GM12872 (cell line): ENCODE measurements around the gene HAGH.

Experiments used
- TF ChIP-seq, protein P1 (sequence below): IDR thresholded peaks from 3 replicates; pipeline ENCODE4 v1.5.1; 2011; ENCODE audit warnings: low read depth, mild to moderate bottlenecking, low read length, moderate library complexity; ENCODE audit not compliant: insufficient read depth

The HAGH gene

GRCh38 chr16:1800701-1801100, 25.9 kb downstream of the HAGH start:
- TF ChIP-seq, protein P1, sequence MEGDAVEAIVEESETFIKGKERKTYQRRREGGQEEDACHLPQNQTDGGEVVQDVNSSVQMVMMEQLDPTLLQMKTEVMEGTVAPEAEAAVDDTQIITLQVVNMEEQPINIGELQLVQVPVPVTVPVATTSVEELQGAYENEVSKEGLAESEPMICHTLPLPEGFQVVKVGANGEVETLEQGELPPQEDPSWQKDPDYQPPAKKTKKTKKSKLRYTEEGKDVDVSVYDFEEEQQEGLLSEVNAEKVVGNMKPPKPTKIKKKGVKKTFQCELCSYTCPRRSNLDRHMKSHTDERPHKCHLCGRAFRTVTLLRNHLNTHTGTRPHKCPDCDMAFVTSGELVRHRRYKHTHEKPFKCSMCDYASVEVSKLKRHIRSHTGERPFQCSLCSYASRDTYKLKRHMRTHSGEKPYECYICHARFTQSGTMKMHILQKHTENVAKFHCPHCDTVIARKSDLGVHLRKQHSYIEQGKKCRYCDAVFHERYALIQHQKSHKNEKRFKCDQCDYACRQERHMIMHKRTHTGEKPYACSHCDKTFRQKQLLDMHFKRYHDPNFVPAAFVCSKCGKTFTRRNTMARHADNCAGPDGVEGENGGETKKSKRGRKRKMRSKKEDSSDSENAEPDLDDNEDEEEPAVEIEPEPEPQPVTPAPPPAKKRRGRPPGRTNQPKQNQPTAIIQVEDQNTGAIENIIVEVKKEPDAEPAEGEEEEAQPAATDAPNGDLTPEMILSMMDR: no peak

DNA sequence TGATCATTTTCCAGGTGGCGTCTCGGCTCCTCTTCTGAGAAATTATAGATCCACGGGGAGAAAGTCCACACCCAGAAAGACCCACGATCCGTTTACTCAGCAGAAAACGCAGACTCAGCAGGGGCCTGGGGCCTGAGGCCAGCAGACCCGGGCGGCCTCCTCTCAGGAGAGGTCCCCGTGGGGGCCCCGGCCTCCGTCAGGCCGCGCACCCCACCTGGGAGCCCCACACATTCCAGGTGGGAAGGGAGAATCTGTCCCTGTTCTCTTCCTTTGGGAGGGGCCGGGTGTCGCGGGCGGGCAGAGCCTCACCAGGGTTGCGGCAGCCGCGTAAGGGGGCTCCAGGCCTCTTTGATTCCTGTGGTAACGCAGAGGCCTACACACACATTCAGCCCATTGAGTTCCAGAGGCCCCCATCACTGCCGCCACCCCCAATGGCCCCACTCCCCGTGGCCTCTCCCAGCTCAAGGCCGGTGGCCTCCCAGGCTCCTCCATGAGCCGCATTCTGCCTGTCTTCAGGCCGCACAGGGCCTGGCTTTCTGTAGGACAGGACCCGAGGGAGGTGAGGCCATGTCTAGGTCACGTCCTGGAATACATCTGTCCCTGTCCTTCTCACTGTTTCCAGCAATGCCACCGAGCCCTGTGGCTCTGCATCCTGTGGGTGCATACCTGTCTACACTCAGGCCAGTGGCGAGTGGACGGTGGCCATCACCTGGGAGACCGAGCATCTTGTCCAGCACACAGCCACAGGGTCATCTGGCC, 31.5 kb downstream of the HAGH start:
- TF ChIP-seq, protein P1: no peak

DNA sequence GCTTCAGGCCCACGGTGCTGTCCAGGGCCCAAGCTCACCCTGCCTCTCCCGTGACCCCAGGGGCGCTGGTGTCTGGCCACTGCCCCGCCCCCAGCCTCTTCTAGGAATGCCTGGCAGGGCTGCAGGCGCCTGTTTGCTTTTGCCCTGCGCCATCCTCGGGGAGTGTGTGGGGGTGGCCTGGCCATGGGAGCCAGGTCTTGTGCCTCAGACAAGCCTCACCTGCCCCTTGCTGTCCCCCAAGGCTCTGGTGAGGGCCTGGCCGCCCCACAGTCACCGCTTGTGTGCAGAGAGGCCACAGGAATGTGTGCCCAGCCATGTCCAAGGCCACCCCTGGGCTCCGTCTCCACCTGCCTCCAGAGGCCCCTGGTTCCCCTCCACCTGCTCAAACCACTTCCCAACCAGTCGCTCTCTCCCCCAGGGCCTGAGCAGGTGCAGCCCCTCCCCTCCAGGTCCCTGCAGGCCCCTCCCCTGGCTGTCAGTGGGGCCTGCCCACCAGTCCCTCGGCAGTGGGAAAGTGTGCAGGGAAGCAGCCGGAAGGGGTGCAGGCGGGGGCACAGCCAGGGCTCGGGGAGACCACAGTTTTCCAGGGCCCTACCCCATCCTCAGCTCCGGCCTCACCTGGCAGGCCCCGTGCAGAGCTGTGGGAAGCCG, 32.3 kb downstream of the HAGH start:
- TF ChIP-seq, protein P1: no peak

DNA sequence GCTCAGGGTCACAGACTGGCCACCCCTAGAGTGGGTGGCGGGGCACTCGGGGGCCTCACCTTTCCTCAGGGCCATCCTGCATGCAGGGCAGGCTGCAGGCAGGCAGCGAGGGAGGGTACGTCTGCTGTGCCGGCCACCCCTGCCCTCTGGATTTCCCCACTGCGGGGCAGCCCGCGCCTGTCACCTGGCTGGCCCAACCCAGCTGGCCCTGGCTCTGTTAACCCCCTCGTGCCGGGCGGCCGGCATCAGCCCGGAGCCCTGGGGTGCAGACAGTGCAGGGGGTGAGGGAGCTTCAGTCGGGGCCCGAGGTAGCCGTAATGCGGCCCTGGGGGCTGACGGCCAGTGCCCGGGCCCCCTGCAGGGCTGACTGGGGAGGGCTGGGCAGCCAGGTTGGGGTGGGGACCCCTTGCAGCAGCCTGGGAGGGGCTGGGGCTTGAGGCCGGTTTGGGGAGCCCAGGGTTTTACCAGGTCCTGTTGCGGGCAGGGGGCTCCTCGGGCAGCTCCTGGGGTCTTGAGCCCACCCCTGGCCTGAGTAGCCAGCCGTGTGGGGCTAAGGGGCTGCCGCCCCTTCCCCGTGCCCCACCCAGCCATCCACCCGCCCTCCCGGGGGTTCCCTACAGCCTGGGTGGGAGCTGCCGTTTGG, 32.9 kb downstream of the HAGH start, which contains the start of gene IGFALS:
TSS of gene IGFALS (minus strand) at position 128 of the 643 bp plus-strand sequence. CDS start at position 75, 53 bp downstream.
- TF ChIP-seq, protein P1: no peak

DNA sequence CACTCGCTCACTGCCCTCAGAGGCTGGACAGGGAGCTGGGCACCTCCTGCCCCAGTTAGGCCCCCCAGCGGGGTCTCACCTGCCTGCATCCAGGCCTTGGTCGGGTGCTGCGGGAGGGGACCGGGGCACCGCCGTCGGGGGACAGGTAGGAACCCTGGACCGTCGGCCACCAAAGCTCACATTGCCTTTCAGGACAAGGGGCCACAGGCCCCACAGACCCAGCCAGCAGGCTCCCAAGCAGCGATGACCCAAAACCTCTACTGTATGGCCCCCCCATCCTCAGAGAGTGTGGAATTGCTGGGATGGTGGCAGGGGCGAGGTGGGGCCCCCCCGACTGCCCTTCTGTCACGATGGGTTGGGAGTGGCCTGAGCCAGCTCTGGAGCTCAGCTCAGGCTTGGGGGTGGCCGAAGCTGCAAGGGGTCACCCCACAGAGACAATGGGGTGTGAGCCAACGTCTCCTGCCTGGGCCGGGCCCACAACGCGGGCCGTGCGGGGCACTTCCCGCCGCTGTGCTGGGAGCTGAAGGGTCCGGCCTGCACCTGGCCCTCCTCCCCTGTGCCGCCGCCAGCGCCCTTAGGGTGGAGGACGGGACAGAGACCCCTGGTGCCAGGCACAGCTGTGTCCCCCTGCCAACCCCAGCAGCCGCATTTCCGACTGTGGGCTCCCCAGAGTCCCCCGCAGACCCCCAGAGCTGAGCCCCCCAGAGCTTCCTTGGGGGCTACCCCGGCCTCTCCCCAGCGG, 33.6 kb downstream of the HAGH start:
- TF ChIP-seq, protein P1: no peak

- TF ChIP-seq, protein P1: no peak
Observed at GRCh38 chr16:1791943-1792812, 34.4 kb downstream of the HAGH start.
